GM18508 (cell line): Measurements from ENCODE around the gene F8.

ENCODE experiments used
- ATAC-seq: cut with Tn5 transposase; IDR thresholded peaks from one replicate; pipeline ENCODE4 v1.9.1; 2021; ENCODE audit warnings: moderate number of reproducible peaks; ENCODE audit not compliant: insufficient read depth, unreplicated experiment

The F8 gene

GRCh38 chrX:155022585-155022984 is at the start of gene F8:
TSS of gene F8 (minus strand) at chrX:155022723. CDS start at chrX:155022552, 171 bp downstream.
- no peak for ATAC-seq

- peak; percentile 9 for ATAC-seq
Measured at GRCh38 chrX:155071694-155072280, 49.3 kb upstream of the F8 start.

- ATAC-seq = peak; percentile 46
Measured at GRCh38 chrX:155070975-155071693, 48.6 kb upstream of the F8 start, which contains the start of the genes BRCC3, CMC4 and MTCP1. TSS of gene BRCC3 (plus strand) at chrX:155071508. CDS start at chrX:155071528, 20 bp downstream. TSS of gene CMC4 (minus strand) at chrX:155071136. CDS start at chrX:155064023, 7,113 bp downstream. TSS of gene MTCP1 (minus strand) at chrX:155071136. CDS start at chrX:155066010, 5,126 bp downstream.

- ATAC-seq = no peak
Measured at GRCh38 chrX:155070663-155070974, 48.1 kb upstream of the F8 start.

- ATAC-seq = no peak
Measured at GRCh38 chrX:155070038-155070437, 47.5 kb upstream of the F8 start.

- ATAC-seq = no peak
Measured at GRCh38 chrX:155069414-155069813, 46.9 kb upstream of the F8 start.

- no peak for ATAC-seq
Measured at GRCh38 chrX:155068165-155068564, 45.6 kb upstream of the F8 start.

- no peak for ATAC-seq
Measured at GRCh38 chrX:155065035-155065734, 42.7 kb upstream of the F8 start.

- ATAC-seq = no peak
Measured at GRCh38 chrX:155061760-155062159, 39.2 kb upstream of the F8 start.

GRCh38 chrX:155056877-155057792 is 34.6 kb upstream of the F8 start:
- peak; percentile 76 for ATAC-seq

- ATAC-seq = no peak
Measured at GRCh38 chrX:155056471-155056870, 33.9 kb upstream of the F8 start.

- no peak for ATAC-seq
Measured at GRCh38 chrX:155055494-155055893, 33.0 kb upstream of the F8 start.

- no peak for ATAC-seq
Measured at GRCh38 chrX:155054255-155054654, 31.7 kb upstream of the F8 start.

- no peak for ATAC-seq
Measured at GRCh38 chrX:155053656-155054055, 31.1 kb upstream of the F8 start.

- no peak for ATAC-seq
Measured at GRCh38 chrX:155052738-155053498, 30.4 kb upstream of the F8 start.

GRCh38 chrX:155048977-155049619 is 26.6 kb upstream of the F8 start:
- no peak for ATAC-seq

- ATAC-seq = no peak
Measured at GRCh38 chrX:155046811-155047528, 24.4 kb upstream of the F8 start.

GRCh38 chrX:155046129-155046810 is 23.7 kb upstream of the F8 start:
- no peak for ATAC-seq
